ENCODE measurements around the gene VTI1A. TPM values are rescaled to one million over a fixed set of nuclear protein-coding genes. Genes with fewer than 3 reads are reported as not detected.

The VTI1A gene
- total and polyA plus RNA-seq, 7 donors = 9.9 to 31.5 (median 20.1) TPM

DNA sequence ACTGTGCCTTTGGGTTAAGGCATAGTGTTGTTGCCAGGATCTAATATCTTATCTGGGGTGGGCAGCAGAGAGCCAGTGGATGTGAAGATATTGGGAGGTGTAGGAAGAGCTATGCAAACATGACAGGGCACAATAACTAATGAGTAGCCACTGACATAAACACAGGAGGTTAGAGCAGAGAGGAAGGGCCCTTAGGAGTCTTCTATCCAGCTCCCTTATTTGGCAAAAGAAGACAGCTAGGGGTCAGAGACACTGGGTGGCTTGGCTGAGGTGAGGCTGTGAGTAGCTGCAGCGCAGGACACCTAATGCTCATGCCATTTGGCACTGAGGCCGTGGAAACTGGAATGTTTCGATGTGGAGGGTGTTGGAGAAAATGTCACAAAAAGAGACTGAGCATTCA is 326.8 kb downstream of the VTI1A start:
- Histone ChIP-seq H3K4me1 (no peaks in the 10 kb centered on the region), H3K36me3 (ENCODE audit: insufficient read depth in 1 of 2, low read depth in 1 of 2) (no peaks in the 10 kb centered on the region), H3K27ac (no peak overlapping the region), H3K9me3 (no peaks in the 10 kb centered on the region), H3K27me3 (ENCODE audit: insufficient read depth in 3 of 3, low read length in 2 of 3) (no peaks in the 10 kb centered on the region), H3K4me3 (no peak overlapping the region)
- intact Hi-C loops (cut with DNase I) = no loop called here
- DNase-seq = no peak
- no peak for ATAC-seq
- TF ChIP-seq, protein P1, sequence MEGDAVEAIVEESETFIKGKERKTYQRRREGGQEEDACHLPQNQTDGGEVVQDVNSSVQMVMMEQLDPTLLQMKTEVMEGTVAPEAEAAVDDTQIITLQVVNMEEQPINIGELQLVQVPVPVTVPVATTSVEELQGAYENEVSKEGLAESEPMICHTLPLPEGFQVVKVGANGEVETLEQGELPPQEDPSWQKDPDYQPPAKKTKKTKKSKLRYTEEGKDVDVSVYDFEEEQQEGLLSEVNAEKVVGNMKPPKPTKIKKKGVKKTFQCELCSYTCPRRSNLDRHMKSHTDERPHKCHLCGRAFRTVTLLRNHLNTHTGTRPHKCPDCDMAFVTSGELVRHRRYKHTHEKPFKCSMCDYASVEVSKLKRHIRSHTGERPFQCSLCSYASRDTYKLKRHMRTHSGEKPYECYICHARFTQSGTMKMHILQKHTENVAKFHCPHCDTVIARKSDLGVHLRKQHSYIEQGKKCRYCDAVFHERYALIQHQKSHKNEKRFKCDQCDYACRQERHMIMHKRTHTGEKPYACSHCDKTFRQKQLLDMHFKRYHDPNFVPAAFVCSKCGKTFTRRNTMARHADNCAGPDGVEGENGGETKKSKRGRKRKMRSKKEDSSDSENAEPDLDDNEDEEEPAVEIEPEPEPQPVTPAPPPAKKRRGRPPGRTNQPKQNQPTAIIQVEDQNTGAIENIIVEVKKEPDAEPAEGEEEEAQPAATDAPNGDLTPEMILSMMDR (IDR thresholded peaks at IDR 0.05) = no peak
- WGBS, 3 donors = 89 to 98% (median 95%) methylated on average over 3 of the region's 3 CpGs

DNA sequence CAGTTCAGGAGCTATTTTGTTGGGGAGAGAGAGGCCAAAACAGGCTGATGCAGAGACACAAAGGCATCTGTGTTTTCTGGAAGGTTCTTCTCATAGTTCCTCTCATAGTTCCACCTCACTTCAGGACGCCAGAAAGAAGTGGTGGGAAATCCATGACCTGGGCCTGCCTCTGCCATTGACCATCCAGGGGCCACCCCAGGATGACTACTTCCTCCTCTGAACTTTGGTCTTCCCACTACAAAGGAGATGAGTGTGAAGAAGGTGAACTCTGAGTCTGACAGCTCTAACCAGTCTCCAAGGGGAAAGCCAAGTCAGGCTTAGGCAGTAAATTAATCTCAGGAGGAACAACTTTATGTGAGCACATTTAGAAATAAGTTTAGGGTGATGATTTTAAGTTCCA is 327.2 kb downstream of the VTI1A start:
- no peaks in the 10 kb centered on the region for H3K36me3 ChIP-seq (ENCODE audit: insufficient read depth in 1 of 2, low read depth in 1 of 2)
- no peaks in the 10 kb centered on the region for H3K9me3 ChIP-seq
- DNase-seq = no peak
- no peak overlapping the region for H3K4me3 ChIP-seq
- H3K27ac ChIP-seq = no peak overlapping the region
- no peaks in the 10 kb centered on the region for H3K27me3 ChIP-seq (ENCODE audit: insufficient read depth in 3 of 3, low read length in 2 of 3)
- 71 to 94% (median 91%) methylated on average over 1 of the region's 1 CpG for WGBS, 3 donors
- no peak for ATAC-seq
- TF ChIP-seq, protein P1 (IDR thresholded peaks at IDR 0.05) = no peak
- intact Hi-C loops (cut with DNase I) = no loop called here
- H3K4me1 ChIP-seq = no peaks in the 10 kb centered on the region

DNA sequence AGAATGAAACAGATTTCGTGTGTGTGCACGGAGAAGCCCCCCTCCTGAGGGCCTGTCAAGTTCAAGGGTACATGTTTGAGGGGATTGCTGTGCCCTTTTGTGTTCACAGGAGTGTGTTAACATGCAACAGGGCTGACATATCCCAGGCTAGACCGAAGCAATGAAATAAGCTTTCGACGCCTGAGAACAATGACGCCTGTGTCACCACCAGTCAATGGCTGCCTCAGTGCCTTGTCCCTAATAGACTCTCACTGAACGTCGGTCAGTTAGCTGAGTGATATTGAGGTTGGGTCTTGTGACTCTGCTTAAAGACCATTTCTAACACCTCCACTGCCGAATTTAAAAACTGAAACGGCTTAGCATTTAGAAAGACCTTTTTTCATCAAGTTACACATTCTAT is 327.8 kb downstream of the VTI1A start:
- H3K4me3 ChIP-seq = no peak overlapping the region
- ATAC-seq (no peak), DNase-seq (no peak)
- H3K36me3 ChIP-seq (ENCODE audit: insufficient read depth in 1 of 2, low read depth in 1 of 2) = no peaks in the 10 kb centered on the region
- TF ChIP-seq, protein P1 (IDR thresholded peaks at IDR 0.05) = no peak
- H3K4me1 ChIP-seq = no peaks in the 10 kb centered on the region
- no peak overlapping the region for H3K27ac ChIP-seq
- H3K9me3 ChIP-seq = no peaks in the 10 kb centered on the region
- intact Hi-C loops (cut with DNase I) = no loop called here
- H3K27me3 ChIP-seq (ENCODE audit: insufficient read depth in 3 of 3, low read length in 2 of 3) = no peaks in the 10 kb centered on the region
- WGBS, 3 donors = 94 to 97% (median 96%) methylated on average over 10 of the region's 10 CpGs

DNA sequence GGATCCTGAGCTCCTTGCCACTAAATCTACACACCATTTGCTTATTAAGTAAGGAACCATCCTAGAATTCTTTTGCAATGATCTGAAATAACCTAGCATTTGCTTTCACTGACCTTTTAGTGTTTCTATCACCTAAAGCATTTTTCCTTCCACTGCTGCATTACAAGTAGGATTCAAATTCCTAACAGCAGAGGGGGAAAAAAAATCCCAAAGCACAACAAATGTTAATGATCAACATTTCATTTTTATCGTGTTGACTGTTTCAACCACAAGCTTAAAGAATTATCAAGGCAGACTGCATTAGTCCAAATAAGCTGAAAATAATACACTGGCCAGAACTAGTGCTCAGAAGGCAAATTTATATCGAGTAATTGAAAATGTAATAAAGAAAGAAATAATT is 328.4 kb downstream of the VTI1A start:
- Histone ChIP-seq H3K4me1 (no peaks in the 10 kb centered on the region), H3K27me3 (ENCODE audit: insufficient read depth in 3 of 3, low read length in 2 of 3) (no peaks in the 10 kb centered on the region), H3K9me3 (no peaks in the 10 kb centered on the region), H3K27ac (no peak overlapping the region), H3K4me3 (no peak overlapping the region), H3K36me3 (ENCODE audit: insufficient read depth in 1 of 2, low read depth in 1 of 2) (no peaks in the 10 kb centered on the region)
- ATAC-seq (no peak), DNase-seq (no peak)
- TF ChIP-seq, protein P1 (IDR thresholded peaks at IDR 0.05) = no peak
- intact Hi-C loops (cut with DNase I) = no loop called here
- 45 to 59% (median 55%) methylated on average over 2 of the region's 2 CpGs for WGBS, 3 donors

DNA sequence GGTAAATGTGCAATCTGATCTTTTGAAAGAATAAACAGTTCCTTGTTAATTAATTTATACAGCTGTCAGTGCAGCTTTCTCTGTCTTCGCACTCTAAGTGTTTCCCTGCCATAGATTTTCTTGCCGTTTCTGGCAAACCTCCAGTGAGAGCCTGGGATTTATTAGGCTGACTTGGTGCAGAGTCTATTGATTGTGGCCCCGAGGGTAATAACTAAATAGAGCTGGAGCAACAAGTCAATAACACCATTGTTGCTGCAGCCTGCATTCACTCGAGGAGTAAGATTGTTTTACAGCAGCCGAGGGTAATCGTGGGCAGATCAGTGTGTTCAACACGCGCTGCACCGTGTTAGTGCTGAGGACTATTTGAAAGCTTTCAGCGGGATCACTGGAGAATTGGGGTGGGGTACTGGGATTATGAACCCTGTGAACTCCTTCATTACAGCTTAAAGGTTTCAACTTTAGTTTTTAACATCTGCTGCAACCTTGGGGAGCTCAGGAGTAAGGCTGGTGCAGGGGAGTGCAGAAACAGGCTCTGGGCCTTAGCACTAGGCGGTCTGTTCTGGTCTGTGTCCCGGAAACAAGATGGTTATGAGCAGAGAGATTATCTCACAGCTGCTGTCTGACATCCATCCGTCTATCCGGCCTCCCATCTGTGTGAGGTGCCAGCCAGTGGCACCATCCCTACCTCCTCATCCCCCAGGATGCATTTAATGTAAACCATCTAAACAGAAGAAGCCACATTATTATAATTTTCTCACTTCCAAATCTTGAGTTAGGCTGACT is 329.1 kb downstream of the VTI1A start:
- no peak for DNase-seq
- ATAC-seq = no peak
- Histone ChIP-seq H3K4me3 (no peak overlapping the region), H3K27me3 (ENCODE audit: insufficient read depth in 3 of 3, low read length in 2 of 3) (no peaks in the 10 kb centered on the region), H3K9me3 (no peaks in the 10 kb centered on the region), H3K4me1 (no peaks in the 10 kb centered on the region), H3K27ac (no peak overlapping the region), H3K36me3 (ENCODE audit: insufficient read depth in 1 of 2, low read depth in 1 of 2) (no peaks in the 10 kb centered on the region)
- 56 to 64% (median 58%) methylated on average over 14 of the region's 14 CpGs for WGBS, 3 donors
- TF ChIP-seq, protein P1 (IDR thresholded peaks at IDR 0.05) = no peak
- intact Hi-C loops (cut with DNase I) = no loop called here
